GM21423 (cell line): ENCODE measurements around the gene MYCBPAP.

Experiments
- ATAC-seq: cut with Tn5 transposase; IDR thresholded peaks from one replicate; pipeline ENCODE4 v1.9.1; 2021; ENCODE audit warnings: mild to moderate bottlenecking, moderate library complexity; ENCODE audit not compliant: unreplicated experiment

MYCBPAP gene

GRCh38 chr17:50550661-50551432 lies 42.6 kb downstream of the MYCBPAP start:
- no peak for ATAC-seq

- no peak for ATAC-seq
These were observed 43.2 kb downstream of the MYCBPAP start for GRCh38 chr17:50551433-50551815.

- ATAC-seq, result no peak
These were observed 43.6 kb downstream of the MYCBPAP start for GRCh38 chr17:50551884-50552283.

GRCh38 chr17:50554201-50554600 lies 46.0 kb downstream of the MYCBPAP start:
- ATAC-seq, result no peak

- no peak for ATAC-seq
These were observed 48.6 kb downstream of the MYCBPAP start for GRCh38 chr17:50556803-50557202.

GRCh38 chr17:50557630-50558029 lies 49.4 kb downstream of the MYCBPAP start:
- no peak for ATAC-seq

- ATAC-seq, result no peak
These were observed 49.9 kb downstream of the MYCBPAP start for GRCh38 chr17:50558091-50558490.

GRCh38 chr17:50558581-50558940 lies 50.3 kb downstream of the MYCBPAP start:
- no peak for ATAC-seq

GRCh38 chr17:50558941-50559614 lies 50.8 kb downstream of the MYCBPAP start:
- ATAC-seq, result no peak

GRCh38 chr17:50559674-50560184 lies 51.5 kb downstream of the MYCBPAP start:
- ATAC-seq, result no peak

GRCh38 chr17:50560185-50560824 lies 52.1 kb downstream of the MYCBPAP start, which contains the start of gene CACNA1G:
CACNA1G (plus strand) TSS chr17:50560715; CDS start chr17:50561460, 745 bp downstream.
- ATAC-seq, result peak; percentile 87

GRCh38 chr17:50560931-50561745 lies 52.9 kb downstream of the MYCBPAP start:
- no peak for ATAC-seq

GRCh38 chr17:50561746-50562141 lies 53.5 kb downstream of the MYCBPAP start:
- no peak for ATAC-seq

GRCh38 chr17:50562242-50563091 lies 54.2 kb downstream of the MYCBPAP start:
- no peak for ATAC-seq

GRCh38 chr17:50563092-50563511 lies 54.9 kb downstream of the MYCBPAP start:
- ATAC-seq, result no peak

- ATAC-seq, result no peak
These were observed 56.7 kb downstream of the MYCBPAP start for GRCh38 chr17:50564916-50565315.

GRCh38 chr17:50565402-50566350 lies 57.4 kb downstream of the MYCBPAP start:
- ATAC-seq, result no peak

- no peak for ATAC-seq
These were observed 58.6 kb downstream of the MYCBPAP start for GRCh38 chr17:50566886-50567285.

- no peak for ATAC-seq
These were observed 60.4 kb downstream of the MYCBPAP start for GRCh38 chr17:50568659-50569058.
